Measurements from ENCODE around the gene RAB5IF. TPM values are rescaled to one million over a fixed set of nuclear protein-coding genes. Genes with fewer than 3 reads are reported as not detected.

Gene RAB5IF
- total and polyA plus RNA-seq, 9 donors = 29.6 to 61.0 (median 40.9) TPM

GRCh38 chr20:36578356-36579041 is 27.1 kb upstream of the RAB5IF start:
- H3K4me1 ChIP-seq (ENCODE audit: insufficient read depth) = peaks cover 3% of the 10 kb centered on the region
- no peak overlapping the region for H3K4me3 ChIP-seq
- no peak for DNase-seq
- intact Hi-C loops (cut with DNase I) = no loop called here
- no peaks in the 10 kb centered on the region for H3K36me3 ChIP-seq
- no peak overlapping the region for H3K27ac ChIP-seq
- WGBS, 3 donors = 93 to 97% (median 95%) methylated on average over 15 of the region's 15 CpGs
- H3K27me3 ChIP-seq = no peaks in the 10 kb centered on the region
- H3K9me3 ChIP-seq = no peaks in the 10 kb centered on the region
- TF ChIP-seq CTCF (IDR thresholded peaks at IDR 0.05) (no peak), POLR2A (IDR thresholded peaks at IDR 0.05) (no peak), EP300 (IDR thresholded peaks at IDR 0.05) (no peak)

- Histone ChIP-seq H3K27me3 (no peaks in the 10 kb centered on the region), H3K4me3 (no peak overlapping the region), H3K27ac (no peak overlapping the region), H3K9me3 (no peaks in the 10 kb centered on the region), H3K4me1 (ENCODE audit: insufficient read depth) (peaks cover 3% of the 10 kb centered on the region), H3K36me3 (no peaks in the 10 kb centered on the region)
- TF ChIP-seq POLR2A (IDR thresholded peaks at IDR 0.05) (no peak), CTCF (IDR thresholded peaks at IDR 0.05) (no peak), EP300 (IDR thresholded peaks at IDR 0.05) (no peak)
- WGBS, 3 donors = 56 to 72% (median 62%) methylated on average over 2 of the region's 2 CpGs
- intact Hi-C loops (cut with DNase I) = no loop called here
- DNase-seq = no peak
Measured at GRCh38 chr20:36579996-36580545, 25.5 kb upstream of the RAB5IF start.

GRCh38 chr20:36582322-36582721 is 23.3 kb upstream of the RAB5IF start:
- Histone ChIP-seq H3K9me3 (no peaks in the 10 kb centered on the region), H3K27me3 (no peaks in the 10 kb centered on the region), H3K27ac (no peak overlapping the region), H3K36me3 (no peaks in the 10 kb centered on the region), H3K4me3 (no peak overlapping the region), H3K4me1 (ENCODE audit: insufficient read depth) (peaks cover 6% of the 10 kb centered on the region)
- DNase-seq = no peak
- no peak for TF ChIP-seq CTCF (IDR thresholded peaks at IDR 0.05)
- TF ChIP-seq POLR2A (IDR thresholded peaks at IDR 0.05) = no peak
- no peak for TF ChIP-seq EP300 (IDR thresholded peaks at IDR 0.05)
- intact Hi-C loops (cut with DNase I) = no loop called here
- WGBS, 3 donors = 86 to 89% (median 88%) methylated on average over 4 of the region's 4 CpGs

GRCh38 chr20:36582821-36583220 is 22.8 kb upstream of the RAB5IF start:
- 92 to 96% (median 92%) methylated on average over 4 of the region's 4 CpGs for WGBS, 3 donors
- intact Hi-C loops (cut with DNase I) = no loop called here
- H3K36me3 ChIP-seq = no peaks in the 10 kb centered on the region
- no peak overlapping the region for H3K4me3 ChIP-seq
- no peaks in the 10 kb centered on the region for H3K27me3 ChIP-seq
- DNase-seq = no peak
- no peak for TF ChIP-seq POLR2A (IDR thresholded peaks at IDR 0.05)
- peaks cover 8% of the 10 kb centered on the region for H3K4me1 ChIP-seq (ENCODE audit: insufficient read depth)
- H3K27ac ChIP-seq = no peak overlapping the region
- H3K9me3 ChIP-seq = no peaks in the 10 kb centered on the region

GRCh38 chr20:36584018-36584481 is 21.5 kb upstream of the RAB5IF start:
- no peak for DNase-seq
- no peaks in the 10 kb centered on the region for H3K36me3 ChIP-seq
- peaks cover 8% of the 10 kb centered on the region for H3K4me1 ChIP-seq (ENCODE audit: insufficient read depth)
- TF ChIP-seq CTCF (IDR thresholded peaks at IDR 0.05) (no peak), EP300 (IDR thresholded peaks at IDR 0.05) (no peak)
- no peak overlapping the region for H3K27ac ChIP-seq
- no peaks in the 10 kb centered on the region for H3K27me3 ChIP-seq
- intact Hi-C loops (cut with DNase I) = no loop called here
- 73 to 82% (median 81%) methylated on average over 2 of the region's 2 CpGs for WGBS, 3 donors
- H3K4me3 ChIP-seq = no peak overlapping the region
- H3K9me3 ChIP-seq = no peaks in the 10 kb centered on the region
